ENCODE data around the gene PIGV. TPM values are rescaled to one million over a fixed set of nuclear protein-coding genes. Genes with fewer than 3 reads are reported as not detected.

The PIGV gene
- total RNA-seq, 1 experiment from 2014 or later: 13.2 TPM

DNA sequence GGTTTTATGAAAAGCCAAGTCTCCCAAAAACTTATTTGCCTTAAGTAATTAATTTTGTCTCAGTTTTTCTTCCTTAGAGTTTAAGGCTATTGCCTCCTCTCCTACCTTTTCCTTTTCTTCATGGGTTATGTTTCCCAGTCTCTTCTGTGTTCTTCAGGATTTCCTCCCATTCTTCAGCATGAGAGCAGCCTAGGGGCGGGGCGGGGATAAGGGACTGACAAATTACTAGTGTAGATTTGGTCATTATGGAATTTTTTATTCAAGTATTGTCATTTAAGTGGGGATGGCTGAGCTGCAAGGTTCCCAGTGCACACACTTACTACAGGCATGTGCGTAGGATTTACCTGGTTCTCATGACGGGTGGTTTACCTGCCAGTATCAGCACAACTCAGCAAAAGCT lies 35.2 kb upstream of the PIGV start:
- H2AFZ ChIP-seq (ENCODE audit: low read depth, low read length, poor library complexity, severe bottlenecking): no peak overlapping the region
- peaks cover 5 to 41% of the 10 kb centered on the region in 2 experiments for H3K4me1 ChIP-seq (ENCODE audit: control insufficient read depth in 1 of 2, insufficient read depth in 2 of 2, low read length in 2 of 2)
- ChIA-PET RAD21 (ENCODE audit: low non-redundant PET in 1 of 2, low total read pairs in 2 of 2, uncharacterized antibody in 2 of 2, unreplicated experiment in 2 of 2) (interaction anchor here in 1 of 2 experiments (0.6 kb wide), 1 partner anchor 235 kb away, joined by 4 read pairs; no protein-coding TSS in a partner anchor), POLR2A (no interaction called here), CTCF (no interaction called here)
- DNase-seq (ENCODE audit: low read depth, low spot score) (no peak), ATAC-seq (no peak)
- no peak overlapping the region for H3K4me3 ChIP-seq (replicated peaks in 1 of 2; ENCODE audit: low read depth in 1 of 2, low read length in 2 of 2)
- intact Hi-C loops (cut with micrococcal nuclease): no loop called here
- H3K9me2 ChIP-seq (ENCODE audit: insufficient read depth): no peaks in the 10 kb centered on the region
- no peak overlapping the region for H3K4me2 ChIP-seq (ENCODE audit: low read length)
- TF ChIP-seq TCF7L2 (IDR thresholded peaks at IDR 0.05; ENCODE audit: borderline replicate concordance, extremely low read depth, insufficient read depth, insufficient read length): no peak
- TF ChIP-seq YY1 (IDR thresholded peaks at IDR 0.05; ENCODE audit: extremely low read depth, insufficient replicate concordance, low read depth, low read length): no peak
- no peak for TF ChIP-seq JUND (IDR thresholded peaks at IDR 0.05)
- H3K36me3 ChIP-seq (ENCODE audit: control insufficient read depth in 1 of 2, insufficient read depth in 2 of 2, low read length in 2 of 2): peaks cover 10 to 32% of the 10 kb centered on the region in 2 experiments; a peak in 2 of 4 replicates
- no TSS peak for BruUV-seq (replicated peaks)
- H3K27ac ChIP-seq (ENCODE audit: low read depth, low read length): no peak overlapping the region
- no peaks in the 10 kb centered on the region for H3K27me3 ChIP-seq (ENCODE audit: insufficient read depth, low read length)
- H3K9ac ChIP-seq (ENCODE audit: low read length): no peak overlapping the region
- H4K20me1 ChIP-seq (ENCODE audit: insufficient read depth): 0 out of 2 replicates have a peak, but pooled peaks cover 11% of the 10 kb centered on the region
- peaks cover 89% of the 10 kb centered on the region for H3K79me2 ChIP-seq (ENCODE audit: insufficient read depth, low read length)
- no peaks in the 10 kb centered on the region for H3K9me3 ChIP-seq (ENCODE audit: control insufficient read depth in 1 of 2, insufficient read depth in 1 of 2, low read depth in 1 of 2, low read length in 2 of 2)

DNA sequence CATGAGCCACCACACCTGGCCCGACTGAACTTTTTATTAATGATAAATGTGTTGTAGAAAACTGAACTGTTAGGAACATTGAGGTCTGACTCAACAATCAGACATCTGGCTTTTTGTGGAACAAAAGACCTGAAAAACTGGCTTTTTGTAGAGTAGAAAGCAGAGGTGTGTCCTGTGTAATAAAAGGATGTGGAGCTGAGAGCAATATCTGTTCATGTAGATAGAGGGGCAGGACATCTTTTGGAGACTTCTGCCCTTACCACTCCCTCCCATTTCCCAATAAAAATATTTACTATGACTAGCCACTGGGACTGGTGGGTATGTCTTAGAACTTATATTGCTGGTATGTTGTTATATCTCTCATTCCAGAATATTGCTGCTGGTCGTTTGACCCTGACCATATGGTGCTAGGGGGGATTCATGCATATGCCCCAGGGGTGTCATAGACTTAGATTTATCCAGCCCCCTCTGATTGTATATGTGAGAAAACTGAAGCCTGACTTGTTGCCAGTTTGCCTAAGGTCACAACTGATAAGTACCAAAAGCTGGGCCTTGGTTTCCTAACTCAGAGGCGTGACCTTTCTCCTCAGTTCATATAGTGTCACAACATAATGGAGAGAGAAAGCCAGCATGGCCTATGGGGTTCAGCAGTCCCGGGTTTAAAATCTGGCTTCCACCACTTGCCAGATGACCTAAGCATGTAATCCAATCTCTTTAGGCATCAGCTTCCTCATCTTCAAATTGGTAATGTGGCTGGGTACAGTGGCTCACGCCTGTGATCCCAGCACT lies 33.5 kb upstream of the PIGV start:
- Histone ChIP-seq H3K36me3 (ENCODE audit: control insufficient read depth in 1 of 2, insufficient read depth in 2 of 2, low read length in 2 of 2) (peaks cover 15 to 47% of the 10 kb centered on the region in 2 experiments; a peak in 2 of 4 replicates), H3K27me3 (ENCODE audit: insufficient read depth, low read length) (no peaks in the 10 kb centered on the region), H3K9me3 (ENCODE audit: control insufficient read depth in 1 of 2, insufficient read depth in 1 of 2, low read depth in 1 of 2, low read length in 2 of 2) (no peaks in the 10 kb centered on the region), H2AFZ (ENCODE audit: low read depth, low read length, poor library complexity, severe bottlenecking) (no peak overlapping the region), H3K4me2 (ENCODE audit: low read length) (peak overlapping the region; percentile 42), H3K27ac (ENCODE audit: low read depth, low read length) (no peak overlapping the region), H3K4me1 (ENCODE audit: control insufficient read depth in 1 of 2, insufficient read depth in 2 of 2, low read length in 2 of 2) (peaks cover 5 to 41% of the 10 kb centered on the region in 2 experiments), H3K79me2 (ENCODE audit: insufficient read depth, low read length) (peaks cover 91% of the 10 kb centered on the region), H3K9me2 (ENCODE audit: insufficient read depth) (no peaks in the 10 kb centered on the region), H3K9ac (ENCODE audit: low read length) (no peak overlapping the region), H4K20me1 (ENCODE audit: insufficient read depth) (0 out of 2 replicates have a peak, but pooled peaks cover 11% of the 10 kb centered on the region), H3K4me3 (replicated peaks in 1 of 2; ENCODE audit: low read depth in 1 of 2, low read length in 2 of 2) (no peak overlapping the region)
- intact Hi-C loops (cut with micrococcal nuclease): no loop called here
- ChIA-PET RAD21 (ENCODE audit: low non-redundant PET in 1 of 2, low total read pairs in 2 of 2, uncharacterized antibody in 2 of 2, unreplicated experiment in 2 of 2) (no interaction called here), CTCF (no interaction called here), POLR2A (no interaction called here)
- ATAC-seq (peak; percentile 40; the same call in 1 of the 2 replicates), DNase-seq (ENCODE audit: low read depth, low spot score) (no peak)
- BruUV-seq (replicated peaks): no TSS peak
- TF ChIP-seq SIN3A (IDR thresholded peaks at IDR 0.05; ENCODE audit: low read depth): no peak
- TF ChIP-seq YY1 (IDR thresholded peaks at IDR 0.05; ENCODE audit: extremely low read depth, insufficient replicate concordance, low read depth, low read length): no peak
- TF ChIP-seq, protein P1, sequence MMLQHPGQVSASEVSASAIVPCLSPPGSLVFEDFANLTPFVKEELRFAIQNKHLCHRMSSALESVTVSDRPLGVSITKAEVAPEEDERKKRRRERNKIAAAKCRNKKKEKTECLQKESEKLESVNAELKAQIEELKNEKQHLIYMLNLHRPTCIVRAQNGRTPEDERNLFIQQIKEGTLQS (IDR thresholded peaks at IDR 0.05): no peak
- TF ChIP-seq RAD21 (IDR thresholded peaks at IDR 0.05; ENCODE audit: low read depth): no peak
- no peak for TF ChIP-seq EGR1 (IDR thresholded peaks at IDR 0.05; ENCODE audit: low read depth)
- no peak for TF ChIP-seq SP1 (IDR thresholded peaks at IDR 0.05; ENCODE audit: low read depth)
- TF ChIP-seq, protein P2, sequence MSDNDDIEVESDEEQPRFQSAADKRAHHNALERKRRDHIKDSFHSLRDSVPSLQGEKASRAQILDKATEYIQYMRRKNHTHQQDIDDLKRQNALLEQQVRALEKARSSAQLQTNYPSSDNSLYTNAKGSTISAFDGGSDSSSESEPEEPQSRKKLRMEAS (IDR thresholded peaks at IDR 0.05): no peak

Data from HCT116 (cell line).